HepG2 (cell line): ENCODE data around the gene PIK3R1. TPM values are rescaled to one million over a fixed set of nuclear protein-coding genes. Genes with fewer than 3 reads are reported as not detected.

Source experiments
- ATAC-seq: fragments of 200-7000 bp; cut with Tn5 transposase; 3 replicates; pipeline ENCODE4 v1.9.1; 2020; ENCODE audit warnings: mild to moderate bottlenecking, moderate library complexity
- BruUV-seq: library from RNA; stranded (reverse); fragments of 400-500 nt; replicated peaks from 2 replicates; lab custom pipeline; 2021; lab: Mats Ljungman, UMichigan
- CTCF ChIA-PET: fragments of 300-600 bp; formaldehyde crosslinking; extraction: SDS; loops from one replicate; lab custom pipeline; 2021; ENCODE audit warnings: low total read pairs, inconsistent platforms, low intra/inter-chr PET ratio; lab: Yijun Ruan, JAX
- POLR2A ChIA-PET: fragments of 350-600 bp; sonication (Branson Sonifier 250); formaldehyde crosslinking; loops from one replicate; lab custom pipeline; 2020; ENCODE audit warnings: antibody characterized with exemption, inconsistent platforms; lab: Yijun Ruan, JAX
- DNase-seq: peaks from one replicate; pipeline ENCODE4 v3.0.0-alpha.2; 2015; ENCODE audit warnings: low spot score
- FAIRE-seq: peaks from 3 replicates; lab custom pipeline; 2011; peaks lifted over from hg19 to GRCh38; lab: Jason Lieb, UNC
- H2AFZ ChIP-seq: one replicate; pipeline ENCODE4 v1.6.1; 2011; ENCODE audit warnings: low read length, inconsistent platforms
- H3K27ac ChIP-seq: fragments of 300-600 bp; 3 replicates; pipeline ENCODE4 v1.8.0; 2011; ENCODE audit warnings: mixed run types, mild to moderate bottlenecking, mixed read lengths, low read length, inconsistent platforms; ENCODE audit not compliant: insufficient read depth; ENCODE audit errors: extremely low read length
- H3K27me3 ChIP-seq, 2 experiments: fragments of 200-600 bp in 1 of 2; 2 replicates in 1 of 2; 3 replicates in 1 of 2; pipeline versions ENCODE4 v1.6.0 to v1.8.0; 2011; ENCODE audit warnings: low read length in 2 of 2, mild to moderate bottlenecking in 2 of 2, moderate library complexity in 2 of 2, inconsistent platforms in 1 of 2; ENCODE audit not compliant: insufficient read depth in 2 of 2, control insufficient read depth in 1 of 2
- H3K36me3 ChIP-seq, 2 experiments: fragments of 200-600 bp in 1 of 2; replicated peaks in 1 of 2; 2 replicates in 1 of 2; 3 replicates in 1 of 2; pipeline versions ENCODE4 v1.5.1 to v1.8.0; 2011; ENCODE audit warnings: low read length in 2 of 2, inconsistent platforms in 1 of 2; ENCODE audit not compliant: insufficient read depth in 2 of 2, control insufficient read depth in 1 of 2
- H3K4me1 ChIP-seq: 2 replicates; pipeline ENCODE4 v1.5.1; 2012; ENCODE audit warnings: low read length, inconsistent platforms; ENCODE audit not compliant: insufficient read depth
- H3K4me2 ChIP-seq: 2 replicates; pipeline ENCODE4 v1.6.0; 2011; ENCODE audit warnings: low read depth, low read length, inconsistent platforms
- H3K4me3 ChIP-seq, 3 experiments: fragments of 200-600 bp in 1 of 3; sonication (generic), shearing (Covaris generic) in 1 of 3; replicated peaks in 1 of 3; 2 replicates each; pipeline ENCODE4 v1.5.1; 2011 to 2016; ENCODE audit warnings: low read length in 3 of 3, inconsistent platforms in 2 of 3, low read depth in 2 of 3, mild to moderate bottlenecking in 2 of 3, control low read depth in 1 of 3, mixed read lengths in 1 of 3; ENCODE audit not compliant: insufficient read depth in 1 of 3
- H3K79me2 ChIP-seq: one replicate; pipeline ENCODE4 v1.6.1; 2011; ENCODE audit warnings: low read length, inconsistent platforms; ENCODE audit not compliant: insufficient read depth
- H3K9ac ChIP-seq: 2 replicates; pipeline ENCODE4 v1.6.0; 2011; ENCODE audit warnings: mild to moderate bottlenecking, low read depth, low read length, inconsistent platforms; ENCODE audit not compliant: insufficient read depth
- H3K9me3 ChIP-seq: 2 replicates; pipeline ENCODE4 v1.5.1; 2012; ENCODE audit warnings: mild to moderate bottlenecking, low read length
- H4K20me1 ChIP-seq: 2 replicates; pipeline ENCODE4 v1.6.0; 2011; ENCODE audit warnings: inconsistent platforms, mild to moderate bottlenecking, low read length, moderate library complexity; ENCODE audit not compliant: insufficient read depth
- ARNT2 ChIP-seq: sonication (generic); formaldehyde crosslinking; IDR thresholded peaks from 2 replicates; pipeline ENCODE4 v1.8.0; 2022; ENCODE audit warnings: mild to moderate bottlenecking, low read depth, missing genetic modification reagents, moderate library complexity
- HES4 ChIP-seq: sonication (generic); formaldehyde crosslinking; IDR thresholded peaks from 2 replicates; pipeline ENCODE4 v1.9.0; 2021; ENCODE audit warnings: mild to moderate bottlenecking, missing genetic modification reagents, borderline replicate concordance
- LCORL ChIP-seq, 2 experiments: fragments of 450-650 bp in 1 of 2; sonication (generic) in 1 of 2; formaldehyde crosslinking in 1 of 2; IDR thresholded peaks; 2 replicates each; pipeline versions ENCODE4 v1.5.0 to v1.6.1; 2017 to 2020; ENCODE audit warnings: antibody characterized with exemption in 1 of 2, missing genetic modification reagents in 1 of 2
- PITX1 ChIP-seq: sonication (generic); formaldehyde crosslinking; IDR thresholded peaks from 2 replicates; pipeline ENCODE4 v1.5.1; 2020; ENCODE audit warnings: mild to moderate bottlenecking, missing genetic modification reagents
- POGZ ChIP-seq: sonication (generic); formaldehyde crosslinking; IDR thresholded peaks from 2 replicates; pipeline ENCODE4 v1.4.0; 2020; ENCODE audit warnings: mild to moderate bottlenecking, missing genetic modification reagents
- THRA ChIP-seq: sonication (generic); formaldehyde crosslinking; IDR thresholded peaks from 2 replicates; pipeline ENCODE4 v1.4.0; 2020; ENCODE audit warnings: missing genetic modification reagents, borderline replicate concordance
- ZNF142 ChIP-seq: sonication (generic); formaldehyde crosslinking; IDR thresholded peaks from 2 replicates; pipeline ENCODE4 v1.4.0; 2020; ENCODE audit warnings: missing genetic modification reagents
- ZNF260 ChIP-seq: sonication (generic); formaldehyde crosslinking; IDR thresholded peaks from 2 replicates; pipeline ENCODE4 v1.4.0; 2020; ENCODE audit warnings: missing genetic modification reagents, low read depth, mild to moderate bottlenecking, borderline replicate concordance
- ZNF335 ChIP-seq: sonication (generic); formaldehyde crosslinking; IDR thresholded peaks from 2 replicates; pipeline ENCODE4 v1.4.0; 2020; ENCODE audit warnings: missing genetic modification reagents
- ZNF574 ChIP-seq: sonication (generic); formaldehyde crosslinking; IDR thresholded peaks from 2 replicates; pipeline ENCODE4 v1.4.0; 2020; ENCODE audit warnings: missing genetic modification reagents
- ZNF773 ChIP-seq: sonication (generic); formaldehyde crosslinking; IDR thresholded peaks from 2 replicates; pipeline ENCODE4 v1.4.0; 2020; ENCODE audit warnings: missing genetic modification reagents, borderline replicate concordance
- ZSCAN31 ChIP-seq: sonication (generic); formaldehyde crosslinking; IDR thresholded peaks from 2 replicates; pipeline ENCODE4 v1.5.0; 2020; ENCODE audit warnings: low read depth, mild to moderate bottlenecking, missing genetic modification reagents
- WGBS: methylation state at CpG from one replicate; pipeline ENCODE4 v1.1.6; 2017; ENCODE audit warnings: low lambda C conversion rate; 5-methylcytosine and 5-hydroxymethylcytosine counted together
- in situ Hi-C: cut with HindIII; loops from 2 replicates; pipeline ENCODE4 v1.10.0; 2017; ENCODE audit warnings: low pct_unique_long_range_greater_than_20kb; ENCODE audit not compliant: extremely low pct_ligation_motif_present
- intact Hi-C: fragments of 100-400 bp; cut with micrococcal nuclease; formaldehyde crosslinking; loops from one replicate; pipeline ENCODE4 v1.10.0; 2022; ENCODE audit not compliant: unreplicated experiment
- polyA plus RNA-seq, 8 experiments: library from polyadenylated mRNA; depleted of rRNA in 3 of 8; stranded (reverse) in 7 of 8; unstranded in 1 of 8; fragments of >200 nt; fragmentation: Illumina TruSeq in 4 of 8; extraction: Trizol in 4 of 8; gene quantifications; 2 replicates each; pipeline versions ENCODE4 v1.2.1 to v1.2.3, GENCODE V29; 2011 to 2016; ENCODE audit warnings: low read depth in 4 of 8, missing spikeins in 1 of 8, mixed read lengths in 1 of 8; ENCODE audit not compliant: insufficient read depth in 1 of 8
- total RNA-seq, 5 experiments: library from RNA; depleted of rRNA; stranded (reverse); fragments of >200 nt; fragmentation: Illumina TruSeq; extraction: Trizol; gene quantifications; 2 replicates each; pipeline ENCODE4 v1.2.3, GENCODE V29; 2016; ENCODE audit warnings: low read depth in 1 of 5

Gene PIK3R1
- total and polyA plus RNA-seq, 2 of the 13 experiments (the other 11 are each of a cell fraction or from before 2014, with no cell fraction given): 8.4 to 21.3 TPM

- no TSS peak for BruUV-seq
- FAIRE-seq: no peak
- CTCF ChIA-PET: interaction anchor here (2.1 kb wide), 1 partner anchor 173 kb away, joined by 13 read pairs; no protein-coding TSS in a partner anchor
- intact Hi-C loops (loop anchor here (1.0 kb wide), 2 partner anchors 174 to 677 kb away; no protein-coding TSS in a partner anchor), in situ Hi-C loops (loop anchor here (5.0 kb wide), 1 partner anchor 171 kb away; no protein-coding TSS in a partner anchor)
- peaks cover 25% of the 10 kb centered on the region for H3K79me2 ChIP-seq
- no peaks in the 10 kb centered on the region; the same call in 1 of the 2 replicates for H4K20me1 ChIP-seq
- no peak for DNase-seq
- no peak overlapping the region for H3K9ac ChIP-seq
- peaks cover 66% of the 10 kb centered on the region for H3K4me1 ChIP-seq
- no peak overlapping the region for H2AFZ ChIP-seq
- no peak overlapping the region for H3K27ac ChIP-seq
- H3K4me2 ChIP-seq: no peak overlapping the region
- POLR2A ChIA-PET: no interaction called here
- no peaks in the 10 kb centered on the region; a peak in 1 of 5 replicates for H3K27me3 ChIP-seq
- no peaks in the 10 kb centered on the region for H3K9me3 ChIP-seq
- no peak overlapping the region for H3K4me3 ChIP-seq
- 68% methylated on average over 1 of the region's 1 CpG for WGBS
- ATAC-seq: no peak
- H3K36me3 ChIP-seq: peaks cover 8 to 18% of the 10 kb centered on the region in 2 experiments; a peak in 4 of 5 replicates
- TF ChIP-seq ZNF260 (CRISPR knock-in tag) (no peak), ZNF773 (no peak), ZNF142 (CRISPR knock-in tag) (no peak), POGZ (CRISPR knock-in tag) (no peak), ZNF574 (no peak), PITX1 (CRISPR knock-in tag) (no peak), HES4 (CRISPR knock-in tag) (no peak), THRA (no peak), ZNF335 (no peak), LCORL (IDR thresholded peaks at IDR 0.05) (no peak), LCORL (CRISPR knock-in tag; IDR thresholded peaks at IDR 0.05) (no peak), ZSCAN31 (CRISPR knock-in tag) (no peak), ARNT2 (CRISPR knock-in tag) (no peak)
These were observed 71.0 kb downstream of the PIK3R1 start for GRCh38 chr5:68286612-68286912.
